Stromal cell of bone marrow (primary cell): ENCODE data around the gene FAU.
A peak's percentile ranks its signal among the peaks of the same experiment; 100 is the strongest.
"Not testable (repeated sequence)": the region's sequence is repeated elsewhere in the genome, so short reads cannot be mapped to it uniquely, and the experiment has no call there.

Experiments used
- DNase-seq: peaks from one replicate; pipeline ENCODE4 v3.0.0-alpha.2; 2012; ENCODE audit warnings: low read depth

FAU gene

DNA sequence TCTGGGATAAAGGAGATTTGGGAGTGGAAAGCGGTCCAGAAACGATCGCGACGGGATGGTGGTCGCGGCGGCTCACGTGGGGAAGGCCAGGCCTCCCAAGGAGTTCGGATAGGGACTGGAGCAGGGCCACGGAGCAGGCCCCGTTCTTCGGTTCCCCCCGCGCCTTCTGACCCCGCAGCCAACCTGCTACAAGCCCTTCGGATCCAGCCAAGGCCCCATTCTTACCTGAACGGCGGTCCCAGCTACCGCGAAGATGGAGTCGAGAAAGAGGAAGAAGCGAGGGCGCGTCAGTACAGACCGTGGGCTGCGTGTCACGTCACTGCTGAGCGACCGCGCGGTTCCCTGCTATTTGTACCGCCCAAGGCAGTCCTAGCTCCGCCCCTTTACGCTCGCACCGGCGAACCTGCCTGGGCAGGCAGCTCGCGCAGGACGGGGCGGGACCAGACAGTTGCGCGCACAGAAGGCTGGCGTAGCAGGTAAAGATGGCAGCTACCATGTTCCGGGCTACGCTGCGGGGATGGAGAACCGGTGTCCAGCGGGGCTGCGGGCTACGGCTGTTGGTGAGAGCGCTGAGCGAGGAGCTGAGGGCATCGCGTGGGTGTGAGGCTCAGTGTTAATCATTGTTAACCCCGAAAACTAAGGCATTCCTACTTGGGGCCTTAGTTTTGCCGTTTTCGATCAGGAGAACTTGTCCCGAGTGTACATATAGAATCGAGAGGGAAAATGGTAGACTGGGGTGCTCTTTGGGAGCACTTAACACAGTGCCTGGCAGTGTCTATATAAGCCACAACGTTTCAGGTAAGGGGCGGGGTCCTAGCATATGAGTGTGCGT, at the start of gene FAU, which contains the start of gene MRPL49:
FAU (minus strand) TSS at position 270 of the 832 bp plus-strand sequence. CDS start 321 bp downstream, outside the sequence.
MRPL49 (plus strand) TSS at position 457 of the 832 bp plus-strand sequence; CDS start at position 483, 26 bp downstream.
- DNase-seq: peak; percentile 92

DNA sequence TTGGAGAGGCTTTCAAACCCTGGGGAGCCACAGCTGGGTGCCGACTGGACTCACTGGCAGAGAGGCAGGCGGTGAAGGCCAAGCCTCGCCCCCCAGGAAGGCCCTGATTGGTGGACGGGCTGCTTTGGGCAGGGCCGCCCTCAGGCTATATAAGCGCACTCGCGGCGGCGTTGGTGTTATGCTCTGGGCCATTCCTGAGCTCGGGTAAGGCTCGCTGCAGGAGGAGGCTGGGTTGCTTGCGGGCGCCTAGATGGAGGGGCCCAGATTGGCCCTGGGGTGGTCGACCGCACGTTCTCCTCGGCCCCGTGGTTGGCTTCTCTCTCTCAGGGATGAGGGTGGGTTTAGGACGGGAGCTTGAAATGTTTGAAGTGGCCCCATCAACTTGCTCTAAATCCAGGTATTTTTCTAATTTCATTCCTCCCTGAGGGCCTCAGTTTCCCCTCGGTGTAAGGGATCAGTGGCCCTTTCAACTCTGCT, 48.2 kb upstream of the FAU start, which contains the start of gene SPDYC:
SPDYC (plus strand) TSS at position 176 of the 477 bp plus-strand sequence. CDS start 1,125 bp downstream, outside the sequence.
- DNase-seq: no peak

GRCh38 chr11:65169164-65169641, 47.3 kb upstream of the FAU start:
- DNase-seq: no peak

GRCh38 chr11:65167656-65168055, 45.7 kb upstream of the FAU start:
- no peak for DNase-seq

- DNase-seq: no peak
Measured at GRCh38 chr11:65166893-65167292, 45.0 kb upstream of the FAU start.

DNA sequence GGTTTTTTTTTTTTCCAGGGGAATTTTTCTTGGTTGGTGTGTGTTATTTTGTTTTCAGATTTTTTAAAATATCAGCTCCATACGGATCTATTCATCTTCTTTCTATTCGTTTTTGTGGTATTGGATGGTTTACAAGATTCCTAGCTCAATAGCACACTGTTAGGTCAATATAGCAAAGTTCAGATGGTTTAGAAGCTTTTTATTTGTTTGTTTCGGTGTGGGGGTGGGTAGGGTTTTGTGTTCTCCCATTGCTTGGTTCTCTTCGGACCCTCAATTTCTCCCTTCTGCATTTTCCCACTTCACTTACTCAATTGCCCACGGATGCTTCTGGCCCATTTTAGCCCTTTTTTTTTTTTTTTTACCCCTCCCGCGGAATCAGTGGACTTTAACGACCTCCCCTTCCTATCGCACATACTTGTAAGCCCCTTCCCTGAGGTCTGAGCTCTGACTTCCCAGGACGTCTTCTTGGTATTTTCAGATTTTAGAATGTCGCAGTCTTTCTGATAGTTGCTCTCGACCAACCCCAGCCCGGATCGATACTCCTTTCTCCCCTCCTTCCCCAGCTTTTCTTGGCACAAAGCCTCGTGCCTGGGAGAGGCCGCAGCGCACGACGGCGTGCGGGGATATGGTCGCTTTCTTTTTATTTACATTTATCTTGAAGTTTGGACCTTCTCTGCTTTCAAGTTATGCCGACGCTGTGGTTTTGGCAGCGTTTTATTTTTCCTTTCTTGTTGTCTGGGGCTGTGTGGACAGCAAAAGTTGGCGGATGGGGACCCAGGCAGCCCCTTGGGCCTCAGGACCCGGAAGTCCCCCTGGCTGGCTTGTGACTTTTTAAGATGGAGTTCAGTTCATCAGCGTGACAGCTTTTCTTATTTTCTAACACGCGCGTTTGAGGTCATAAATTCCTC, 43.7 kb upstream of the FAU start:
- no peak for DNase-seq

GRCh38 chr11:65163684-65164083, 41.8 kb upstream of the FAU start:
- no peak for DNase-seq

GRCh38 chr11:65160643-65161042, 38.7 kb upstream of the FAU start:
- no peak for DNase-seq

GRCh38 chr11:65159012-65159411, 37.1 kb upstream of the FAU start:
- DNase-seq: no peak

- no peak for DNase-seq
Measured at GRCh38 chr11:65157336-65157735, 35.4 kb upstream of the FAU start.

GRCh38 chr11:65156926-65157325, 35.0 kb upstream of the FAU start:
- DNase-seq: no peak

GRCh38 chr11:65156256-65156655, 34.3 kb upstream of the FAU start:
- no peak for DNase-seq

DNA sequence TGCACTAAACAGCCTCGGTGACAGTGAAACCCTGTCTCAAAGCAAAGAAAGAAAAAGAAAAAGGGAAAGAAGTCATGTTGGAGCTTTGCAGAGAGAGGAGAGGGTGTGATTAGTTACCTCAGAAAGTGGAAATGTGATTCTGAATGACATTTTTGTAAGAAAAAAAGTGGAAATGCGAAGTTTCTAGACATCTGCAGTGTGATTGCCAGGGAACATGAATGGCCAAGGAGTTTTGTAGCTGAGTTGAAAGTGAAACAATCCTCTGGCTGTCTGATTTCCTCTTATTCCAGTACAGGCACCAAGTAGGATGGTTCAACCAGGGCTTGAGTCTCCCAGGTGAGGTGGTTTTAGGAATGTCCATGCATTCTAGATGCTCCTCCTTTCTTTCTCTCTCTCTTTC, 30.2 kb upstream of the FAU start:
- DNase-seq: no peak

GRCh38 chr11:65151331-65151899, 29.5 kb upstream of the FAU start:
- DNase-seq: no peak

- peak; percentile 75 for DNase-seq
Measured at GRCh38 chr11:65150509-65151299, 28.8 kb upstream of the FAU start.

DNA sequence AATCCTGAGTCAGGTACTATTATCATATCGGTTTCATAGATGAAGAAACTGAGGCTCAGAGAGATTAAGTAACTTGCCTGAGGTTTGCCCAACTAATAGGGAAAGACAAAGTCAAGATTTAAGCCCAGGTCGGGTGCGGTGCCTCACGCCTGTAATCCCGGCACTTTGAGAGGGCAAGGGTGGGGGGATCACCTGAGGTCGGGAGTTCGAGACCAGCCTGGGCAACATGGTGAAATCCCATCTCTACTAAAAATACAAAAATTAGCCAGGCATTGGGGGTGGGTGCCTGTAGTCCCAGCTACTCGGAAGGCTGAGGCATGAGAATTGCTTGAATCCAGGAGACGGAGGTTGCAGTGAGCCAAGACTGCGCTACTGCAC, 28.2 kb upstream of the FAU start:
- DNase-seq: not testable (repeated sequence)

DNA sequence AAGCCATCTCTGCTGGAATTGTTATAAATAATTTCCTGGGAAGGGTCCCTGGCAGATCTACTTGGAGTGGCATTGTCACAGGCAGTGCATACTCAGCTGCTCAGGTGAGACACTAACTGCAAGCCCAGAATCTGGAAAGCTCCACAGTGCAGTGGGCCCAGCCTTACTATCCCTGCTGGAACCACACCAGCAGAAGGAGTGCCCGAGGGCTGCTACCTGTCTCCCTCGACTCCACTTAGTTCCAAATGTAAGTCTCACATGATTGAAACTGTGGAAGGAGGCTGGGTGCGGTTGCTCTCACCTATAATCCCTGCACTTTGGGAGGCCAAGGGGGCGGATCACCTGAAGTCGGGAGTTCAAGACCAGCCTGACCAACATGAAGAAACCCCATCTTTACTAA, 26.7 kb upstream of the FAU start:
- DNase-seq: no peak

GRCh38 chr11:65147352-65148075, 25.6 kb upstream of the FAU start:
- no peak for DNase-seq

- DNase-seq: no peak
Measured at GRCh38 chr11:65141896-65142494, 20.1 kb upstream of the FAU start.

DNA sequence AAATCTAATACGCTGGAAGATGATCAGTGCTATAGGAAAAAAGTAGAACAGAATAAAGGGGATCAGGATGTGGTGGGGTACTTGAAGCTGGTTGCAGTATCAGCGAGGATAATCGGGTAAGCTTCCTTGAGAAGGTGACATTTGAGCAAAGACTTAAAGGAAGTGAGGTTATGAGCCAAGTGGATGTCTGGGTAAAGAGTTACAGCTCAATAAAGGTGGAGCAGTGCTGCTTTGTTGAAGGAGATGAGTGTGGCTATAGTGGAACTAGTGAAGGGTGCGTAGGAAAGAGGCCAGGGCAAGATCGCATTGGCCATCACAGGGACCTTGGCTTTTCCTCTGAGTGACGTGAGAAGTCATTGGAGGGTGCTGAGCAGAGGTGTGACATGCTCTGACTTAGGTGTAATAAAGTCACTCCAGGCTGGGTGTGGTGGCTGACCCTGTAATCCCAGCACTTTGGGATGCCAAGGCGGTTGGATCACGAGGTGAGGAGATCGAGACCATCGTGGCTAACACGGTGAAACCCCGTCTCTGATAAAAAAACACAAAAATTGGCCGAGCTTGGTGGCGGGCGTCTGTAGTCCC, 14.7 kb upstream of the FAU start:
- no peak for DNase-seq
